CD4-positive, alpha-beta T cell treated with Interleukin-1 beta for 1 hour (primary cell): ENCODE results near the gene ZNF804B.

Experiments
- DNase-seq, 2 donors: peaks; one replicate each; pipeline ENCODE4 v3.0.0-alpha.2; 2020 to 2022

Gene ZNF804B

GRCh38 chr7:88842201-88842600, 82.7 kb downstream of the ZNF804B start:
- no peak for DNase-seq

DNA sequence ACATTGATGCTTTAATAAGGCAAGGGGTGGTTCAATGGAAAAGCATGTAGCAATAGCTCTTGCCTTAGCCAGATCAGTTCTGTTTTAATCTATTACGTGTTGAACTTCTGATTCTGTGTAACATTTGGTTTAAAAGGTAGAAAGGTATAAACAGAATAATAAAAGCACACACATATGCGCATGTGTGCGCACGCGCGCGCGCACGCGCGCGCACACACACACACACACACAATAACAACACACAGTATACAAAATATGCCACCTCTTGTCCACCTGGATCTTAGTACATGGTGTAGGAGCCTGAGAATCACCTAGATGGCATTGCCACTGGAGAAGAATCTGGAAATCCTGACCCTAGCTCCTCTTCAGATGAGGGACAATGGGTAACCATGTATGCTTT, 85.6 kb downstream of the ZNF804B start:
- no peak for DNase-seq

DNA sequence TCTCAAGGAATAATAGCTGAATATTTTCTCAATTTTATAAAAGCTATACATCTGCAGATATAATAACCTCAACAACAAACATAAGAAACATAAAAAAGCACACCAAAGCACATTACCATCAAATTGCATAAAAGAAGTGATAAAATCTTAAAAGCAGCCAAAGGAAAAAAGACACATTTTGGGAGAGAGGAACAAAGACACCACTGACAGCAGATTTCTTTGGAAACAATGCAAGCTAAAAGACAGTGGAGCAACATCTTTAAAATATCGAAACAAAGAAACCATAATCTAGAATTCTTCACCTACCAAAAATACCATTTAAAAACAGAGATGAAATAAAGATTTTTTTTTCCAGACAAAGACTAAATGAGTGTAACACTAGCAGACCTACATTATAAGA, 91.7 kb downstream of the ZNF804B start:
- DNase-seq = no peak

GRCh38 chr7:88859288-88859687, 99.8 kb downstream of the ZNF804B start:
- DNase-seq = no peak

DNA sequence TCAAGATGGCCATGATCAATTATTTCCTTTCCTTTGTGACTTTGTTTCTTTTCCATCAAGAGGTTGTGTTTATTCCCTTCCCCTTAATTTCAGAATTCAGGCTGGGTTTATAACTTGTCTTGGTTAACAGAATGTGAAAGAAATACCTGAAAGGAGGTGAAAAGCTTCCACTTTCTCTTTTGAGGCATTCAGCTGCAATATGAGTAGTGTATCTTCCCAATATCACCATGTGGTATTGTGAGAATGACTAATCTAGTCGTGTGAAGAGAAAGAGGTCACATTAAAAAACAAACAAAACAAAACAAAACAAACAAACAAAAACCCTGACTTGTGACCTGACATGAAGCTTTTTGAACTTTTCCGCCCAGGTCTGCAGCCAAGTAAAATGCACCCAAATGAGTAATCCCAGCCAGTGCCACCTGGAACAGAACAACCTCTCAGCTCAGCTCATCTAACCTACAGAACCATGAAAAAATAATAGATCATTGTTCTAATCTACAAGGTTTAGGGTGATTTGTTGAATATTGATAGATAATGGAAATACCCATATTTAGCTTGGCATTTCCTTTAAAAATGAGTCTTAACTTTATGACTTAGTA, 106.9 kb downstream of the ZNF804B start:
- no peak for DNase-seq

DNA sequence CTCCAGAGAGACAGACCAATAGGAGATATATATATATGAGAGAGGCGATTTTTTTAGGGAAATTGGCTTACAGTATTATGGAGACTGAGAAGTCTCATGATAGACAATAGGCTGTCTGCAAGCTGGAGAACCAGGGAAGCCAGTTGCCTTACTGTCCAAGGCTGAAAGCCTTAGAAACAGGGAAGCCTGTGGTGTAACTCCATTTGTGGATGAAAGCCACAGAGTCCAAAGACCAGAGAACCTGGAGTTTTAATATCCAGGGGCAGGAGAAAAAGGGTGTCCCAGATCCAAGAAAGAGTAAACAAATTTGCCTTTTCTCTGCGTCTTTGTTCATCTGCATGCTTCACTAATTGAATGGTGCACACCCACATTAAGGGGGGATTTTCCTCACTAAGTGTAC, 107.7 kb downstream of the ZNF804B start:
- DNase-seq = no peak

DNA sequence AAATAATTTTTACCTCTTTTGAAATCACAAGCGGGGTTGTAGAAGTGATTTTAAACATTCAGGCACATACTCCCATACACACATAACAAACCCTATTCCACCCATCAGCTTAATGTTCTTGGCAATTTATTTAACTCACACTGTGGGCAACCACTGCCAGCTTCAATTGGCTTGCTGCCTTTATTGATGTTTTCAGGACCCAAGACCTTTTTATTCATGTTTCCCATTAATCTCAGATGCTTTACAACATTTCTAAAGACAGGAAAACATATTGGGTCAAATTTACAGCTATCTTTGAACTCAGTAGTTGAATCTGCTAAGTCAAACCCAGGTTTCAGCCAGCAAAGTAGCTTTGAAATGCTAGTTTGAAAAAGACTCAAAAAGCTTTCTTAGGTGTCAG, 109.0 kb downstream of the ZNF804B start:
- DNase-seq = no peak

GRCh38 chr7:88881136-88881535, 121.6 kb downstream of the ZNF804B start:
- DNase-seq = no peak

DNA sequence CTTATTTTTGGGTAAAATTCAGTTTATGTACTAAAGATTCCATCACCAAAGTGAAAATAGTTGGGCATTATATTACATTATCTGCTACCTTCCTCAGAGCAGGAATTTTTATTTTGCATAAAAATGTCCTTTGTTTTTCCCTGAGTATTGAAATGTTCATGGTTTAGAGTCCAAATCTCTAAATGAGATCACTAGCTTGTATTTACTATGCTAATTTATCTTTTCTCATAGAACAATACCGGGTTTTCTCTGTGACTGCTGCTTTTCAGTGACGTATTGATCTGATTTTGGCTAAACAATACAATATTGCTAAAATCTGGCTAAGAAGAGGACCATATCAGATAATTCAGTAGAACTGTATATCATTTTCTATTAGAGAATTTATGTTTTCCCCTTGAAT, 125.6 kb downstream of the ZNF804B start:
- DNase-seq = no peak

GRCh38 chr7:88888684-88889083, 129.2 kb downstream of the ZNF804B start:
- DNase-seq = no peak

GRCh38 chr7:88910516-88910915, 151.0 kb downstream of the ZNF804B start:
- DNase-seq = no peak

DNA sequence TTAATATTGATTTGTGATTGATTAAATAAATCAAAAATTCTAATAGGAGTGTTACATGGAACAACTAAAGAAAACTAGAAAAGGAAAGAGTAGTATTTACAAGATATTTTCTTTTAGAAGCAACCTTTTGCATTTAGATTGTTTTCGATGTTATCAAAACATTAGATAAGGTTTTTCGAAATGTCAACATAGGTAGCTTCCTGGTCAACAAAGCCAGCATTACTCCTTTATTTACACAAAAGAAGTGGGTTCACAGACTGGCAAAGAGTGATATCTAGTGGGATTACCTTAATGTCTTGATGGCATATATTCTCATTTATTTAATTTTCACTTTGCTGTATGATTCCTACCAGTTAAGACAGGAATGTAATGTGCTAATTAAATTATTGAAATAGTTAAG, 153.4 kb downstream of the ZNF804B start:
- no peak for DNase-seq

DNA sequence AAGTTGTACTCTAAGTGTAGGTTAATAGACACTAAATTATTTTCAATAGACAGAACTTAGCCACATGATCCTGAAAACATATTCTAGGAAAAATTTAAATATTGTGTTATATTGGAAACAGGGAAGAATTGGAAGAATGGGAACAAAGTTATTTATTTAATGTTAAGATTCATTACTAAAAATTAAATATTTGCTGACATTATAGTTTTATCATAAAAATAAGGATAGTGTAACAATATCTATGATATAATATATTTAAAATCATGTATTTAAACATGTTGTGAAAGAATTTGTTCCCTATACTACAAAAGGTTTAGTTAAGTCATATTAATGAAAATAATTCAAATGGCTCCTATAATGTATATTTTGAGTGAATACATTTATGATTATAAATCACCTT, 156.1 kb downstream of the ZNF804B start:
- DNase-seq = no peak

DNA sequence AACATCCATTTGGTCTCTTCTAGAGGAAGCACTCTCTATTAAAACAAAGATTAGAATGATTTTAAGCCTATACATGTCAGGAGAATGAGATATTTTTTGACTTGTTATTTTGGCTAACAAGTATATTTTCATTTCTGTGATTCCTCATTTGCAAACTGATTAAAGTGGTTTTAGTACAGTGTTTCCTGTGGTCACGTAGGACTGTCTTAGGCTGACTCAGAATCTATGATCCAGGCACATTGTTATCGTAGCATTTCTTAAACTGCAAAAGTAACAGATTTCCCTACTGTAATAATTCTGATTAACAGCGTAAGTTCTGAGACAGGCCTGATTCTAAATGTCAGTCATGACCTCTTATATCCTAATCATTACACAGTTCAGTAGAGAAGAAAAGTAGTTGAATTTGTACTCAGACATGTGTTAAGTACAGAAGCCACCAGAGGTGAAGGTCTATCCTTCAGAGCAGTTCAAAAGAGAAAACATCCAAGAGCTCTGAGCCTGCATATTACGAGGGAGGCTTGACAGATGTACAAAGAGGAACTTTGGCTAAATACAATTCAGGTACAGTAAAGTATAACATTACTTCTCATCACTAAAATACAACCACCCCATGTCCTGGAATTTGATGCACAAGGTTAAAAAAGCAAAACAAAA, 160.1 kb downstream of the ZNF804B start:
- no peak for DNase-seq

- no peak for DNase-seq
Measured at GRCh38 chr7:88922944-88923343, 163.4 kb downstream of the ZNF804B start.

- DNase-seq = no peak
Measured at GRCh38 chr7:88928276-88928675, 168.8 kb downstream of the ZNF804B start.

GRCh38 chr7:88929719-88930118, 170.2 kb downstream of the ZNF804B start:
- no peak for DNase-seq

GRCh38 chr7:88933285-88933684, 173.8 kb downstream of the ZNF804B start:
- DNase-seq = no peak

- DNase-seq = no peak
Measured at GRCh38 chr7:88942815-88943501, 183.5 kb downstream of the ZNF804B start.

- DNase-seq = no peak
Measured at GRCh38 chr7:88951826-88952225, 192.3 kb downstream of the ZNF804B start.

GRCh38 chr7:88964418-88964817, 204.9 kb downstream of the ZNF804B start:
- DNase-seq = no peak

DNA sequence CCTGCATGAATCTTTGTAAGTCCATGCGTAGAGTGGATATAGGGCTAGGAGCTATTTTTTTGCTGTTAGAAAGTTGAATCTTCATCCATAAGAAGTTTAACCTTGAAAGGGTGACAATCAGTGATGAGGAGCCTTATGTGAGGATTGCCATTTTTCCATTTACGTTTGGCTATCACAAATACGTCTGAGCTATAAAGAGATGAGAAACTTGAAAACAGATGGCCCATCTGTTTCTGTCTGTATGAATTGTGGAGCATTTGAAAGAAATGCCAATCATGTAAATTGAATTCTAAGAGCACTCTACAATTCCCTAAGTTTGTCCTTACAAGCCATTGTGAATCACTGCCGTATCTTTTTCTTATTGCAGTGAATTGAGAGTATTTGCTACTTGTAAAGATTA, 205.9 kb downstream of the ZNF804B start:
- DNase-seq = no peak

DNA sequence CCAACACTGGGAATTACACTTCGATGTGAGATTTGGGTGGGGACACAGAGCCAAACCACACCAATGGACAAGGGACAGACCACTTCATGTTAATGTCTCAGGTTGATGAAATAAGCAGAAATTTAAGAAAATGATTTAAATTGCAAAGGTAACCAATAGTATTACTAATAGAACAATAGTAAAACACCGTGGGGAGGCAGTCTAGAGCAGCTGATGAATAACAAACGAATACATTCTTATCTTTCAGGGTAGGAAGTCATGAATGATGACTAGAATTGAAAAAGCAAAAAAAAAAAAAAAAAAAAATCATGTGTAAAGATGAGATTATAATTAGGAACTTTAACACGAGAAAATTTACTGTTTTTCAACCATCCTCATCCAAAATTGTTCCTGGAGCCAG, 207.9 kb downstream of the ZNF804B start:
- DNase-seq = no peak

DNA sequence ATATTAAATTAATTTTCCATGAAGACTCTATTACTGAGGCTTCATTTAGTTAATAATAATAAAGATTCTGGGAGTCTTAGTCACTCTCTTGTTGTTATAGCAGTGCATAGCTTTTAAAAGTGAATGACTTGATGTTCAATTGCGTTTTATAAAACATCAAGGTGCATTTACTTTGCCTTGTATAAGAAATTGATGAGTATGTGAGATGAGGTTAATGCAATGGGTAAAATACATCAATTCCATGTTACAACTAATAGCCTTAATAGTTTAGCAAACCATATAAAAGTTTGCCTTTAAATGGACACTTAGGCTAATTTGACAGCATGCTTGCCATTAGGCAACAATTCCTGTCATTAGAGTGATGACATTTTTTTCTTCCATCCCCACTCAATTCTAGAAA, 209.7 kb downstream of the ZNF804B start:
- no peak for DNase-seq

DNA sequence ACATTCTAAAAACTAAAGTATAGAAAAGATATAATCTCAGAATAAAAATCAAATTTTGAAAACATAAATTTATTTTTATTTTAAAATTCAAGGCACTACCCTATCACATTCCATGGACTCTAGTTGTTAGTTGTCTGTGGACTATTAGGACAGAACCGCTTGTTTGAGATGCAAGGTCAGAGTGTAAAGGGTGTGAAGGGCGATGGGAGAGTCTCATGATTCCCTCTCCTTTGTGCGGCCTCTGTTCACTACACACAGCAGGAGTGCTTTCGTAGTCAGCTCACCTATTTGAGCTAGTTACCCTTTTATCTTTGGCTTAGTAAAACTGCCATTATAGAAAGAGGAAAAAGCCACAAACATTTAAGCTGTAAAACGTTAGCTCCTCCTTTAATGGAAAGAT, 225.8 kb downstream of the ZNF804B start:
- no peak for DNase-seq
